Central memory CD8-positive, alpha-beta T cell (primary cell): ENCODE results near the gene TIMM50.
"Not testable (repeated sequence)": the region's sequence is repeated elsewhere in the genome, so short reads cannot be mapped to it uniquely, and the experiment has no call there.

ENCODE experiments used
- ATAC-seq: fragments of 150-1000 bp; cut with Tn5 transposase; replicated peaks from 2 replicates; pipeline ENCODE4 v1.10.0; 2022; ENCODE audit warnings: mild to moderate bottlenecking, moderate FRiP score, moderate number of reproducible peaks; ENCODE audit not compliant: poor library complexity, severe bottlenecking; ENCODE audit errors: extremely low read depth
- DNase-seq, 2 donors: peaks; one replicate each; pipeline ENCODE4 v3.0.0; 2021; ENCODE audit warnings: low spot score in 2 of 2
- H3K27ac Mint-ChIP-seq: one replicate; pipeline ENCODE4 v1.8.0; 2022; ENCODE audit warnings: low read depth, mild to moderate bottlenecking, moderate library complexity, mixed read lengths
- H3K27me3 Mint-ChIP-seq: one replicate; pipeline ENCODE4 v1.8.0; 2022; ENCODE audit warnings: mixed read lengths
- H3K36me3 Mint-ChIP-seq: one replicate; pipeline ENCODE4 v1.8.0; 2022; ENCODE audit warnings: mild to moderate bottlenecking, moderate library complexity, mixed read lengths; ENCODE audit not compliant: insufficient read depth
- H3K4me1 Mint-ChIP-seq: one replicate; pipeline ENCODE4 v1.8.0; 2022; ENCODE audit warnings: mixed read lengths
- H3K4me3 Mint-ChIP-seq: one replicate; pipeline ENCODE4 v1.8.0; 2022; ENCODE audit warnings: mild to moderate bottlenecking, moderate library complexity, mixed read lengths
- H3K9me3 Mint-ChIP-seq: one replicate; pipeline ENCODE4 v1.8.0; 2022; ENCODE audit warnings: mixed read lengths

The TIMM50 gene

DNA sequence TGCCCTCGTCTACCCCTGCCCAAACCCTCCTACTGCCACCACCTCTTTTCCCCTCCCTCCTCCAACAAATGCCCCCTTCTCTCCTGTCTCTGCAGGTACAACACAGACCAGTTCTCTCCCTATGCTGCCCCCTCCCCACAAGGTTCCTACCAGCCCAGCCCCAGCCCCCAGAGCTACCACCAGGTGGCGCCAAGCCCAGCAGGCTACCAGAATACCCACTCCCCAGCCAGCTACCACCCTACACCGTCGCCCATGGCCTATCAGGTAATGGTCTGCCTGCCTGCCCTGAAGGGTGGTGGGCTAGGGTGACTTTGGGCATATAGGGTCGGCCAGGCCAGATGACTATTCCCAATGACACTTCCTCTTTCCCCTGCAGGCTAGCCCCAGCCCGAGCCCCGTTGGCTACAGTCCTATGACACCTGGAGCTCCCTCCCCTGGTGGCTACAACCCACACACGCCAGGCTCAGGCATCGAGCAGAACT, 6.5 kb upstream of the TIMM50 start:
- ATAC-seq, result peak; percentile 67
- Mint-ChIP-seq H3K9me3 (no peaks in the 10 kb centered on the region), H3K27me3 (no peaks in the 10 kb centered on the region), H3K4me1 (peaks cover 23% of the 10 kb centered on the region), H3K36me3 (peaks cover 41% of the 10 kb centered on the region), H3K4me3 (no peak overlapping the region), H3K27ac (peak overlapping the region; percentile 69)
- peak; percentile 46 to 65 for DNase-seq

DNA sequence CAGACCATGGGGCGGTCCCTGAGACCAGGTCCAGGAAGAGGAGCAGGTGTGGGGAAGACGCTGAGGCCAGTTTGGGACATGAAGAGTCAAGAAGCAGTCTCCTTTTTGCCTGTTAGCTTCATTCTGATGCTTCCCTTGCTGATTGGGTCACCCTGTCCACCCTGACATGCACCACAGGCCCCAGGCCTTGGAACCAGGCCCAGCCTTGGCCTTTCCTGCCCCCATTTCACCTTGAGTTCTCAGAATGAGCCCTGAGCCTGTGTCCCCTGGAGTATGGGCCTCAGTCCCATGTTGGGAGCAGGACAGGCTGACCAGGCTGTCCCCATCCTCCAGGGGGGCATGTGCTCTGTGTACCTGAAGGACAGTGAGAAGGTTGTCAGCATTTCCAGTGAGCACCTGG, 4.9 kb upstream of the TIMM50 start:
- DNase-seq, result no peak
- no peaks in the 10 kb centered on the region for H3K9me3 Mint-ChIP-seq
- H3K36me3 Mint-ChIP-seq, result peaks cover 31% of the 10 kb centered on the region
- H3K27ac Mint-ChIP-seq, result peak overlapping the region; percentile 69
- no peak for ATAC-seq
- peaks cover 26% of the 10 kb centered on the region for H3K4me1 Mint-ChIP-seq
- no peak overlapping the region for H3K4me3 Mint-ChIP-seq
- H3K27me3 Mint-ChIP-seq, result no peaks in the 10 kb centered on the region

DNA sequence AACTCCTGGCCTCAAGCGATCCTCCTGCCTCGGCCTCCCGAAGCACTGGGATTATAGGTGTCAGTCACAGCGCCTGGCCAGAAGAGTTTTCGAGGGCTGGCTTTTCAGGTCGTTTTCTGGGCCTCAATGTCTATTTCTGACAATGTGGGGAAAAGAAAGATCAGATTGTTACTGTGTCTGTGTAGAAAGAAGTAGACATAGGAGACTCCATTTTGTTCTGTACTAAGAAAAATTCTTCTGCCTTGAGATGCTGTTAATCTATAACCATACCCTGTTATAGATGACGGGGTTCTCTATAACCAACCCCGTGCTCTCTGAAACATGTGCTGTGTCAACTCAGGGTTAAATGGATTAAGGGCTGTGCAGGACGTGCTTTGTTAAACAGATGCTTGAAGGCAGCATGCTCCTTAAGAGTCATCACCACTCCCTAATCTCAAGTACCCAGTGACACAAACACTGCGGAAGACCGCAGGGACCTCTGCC, 1.3 kb upstream of the TIMM50 start:
- peak overlapping the region; percentile 87 for H3K4me3 Mint-ChIP-seq
- not testable (repeated sequence) for H3K27ac Mint-ChIP-seq, H3K27me3 Mint-ChIP-seq, ATAC-seq, H3K9me3 Mint-ChIP-seq, DNase-seq
- H3K36me3 Mint-ChIP-seq, result peaks cover 21% of the 10 kb centered on the region
- H3K4me1 Mint-ChIP-seq, result peaks cover 30% of the 10 kb centered on the region

DNA sequence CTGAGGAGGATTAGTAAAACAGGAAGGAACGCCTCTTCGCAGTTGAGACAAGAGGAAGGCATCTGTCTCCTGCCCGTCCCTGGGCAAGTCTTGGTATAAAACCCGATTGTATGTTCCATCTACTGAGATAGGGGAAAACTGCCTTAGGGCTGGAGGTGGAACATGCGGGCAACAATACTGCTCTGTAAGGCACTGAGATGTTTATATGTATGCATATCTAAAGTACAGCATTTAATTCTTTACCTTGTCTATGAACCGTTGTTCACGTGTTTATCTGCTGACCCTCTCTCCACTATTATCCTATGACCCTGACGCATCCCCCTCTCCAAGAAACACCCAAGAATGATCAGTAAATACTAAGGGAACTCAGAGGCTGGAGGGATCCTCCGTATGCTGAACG, 722 bp upstream of the TIMM50 start:
- ATAC-seq, result no peak
- peak overlapping the region; percentile 93 for H3K27ac Mint-ChIP-seq
- no peak for DNase-seq
- peaks cover 19% of the 10 kb centered on the region for H3K36me3 Mint-ChIP-seq
- peaks cover 26% of the 10 kb centered on the region for H3K4me1 Mint-ChIP-seq
- no peaks in the 10 kb centered on the region for H3K9me3 Mint-ChIP-seq
- H3K4me3 Mint-ChIP-seq, result peak overlapping the region; percentile 87
- H3K27me3 Mint-ChIP-seq, result no peaks in the 10 kb centered on the region

DNA sequence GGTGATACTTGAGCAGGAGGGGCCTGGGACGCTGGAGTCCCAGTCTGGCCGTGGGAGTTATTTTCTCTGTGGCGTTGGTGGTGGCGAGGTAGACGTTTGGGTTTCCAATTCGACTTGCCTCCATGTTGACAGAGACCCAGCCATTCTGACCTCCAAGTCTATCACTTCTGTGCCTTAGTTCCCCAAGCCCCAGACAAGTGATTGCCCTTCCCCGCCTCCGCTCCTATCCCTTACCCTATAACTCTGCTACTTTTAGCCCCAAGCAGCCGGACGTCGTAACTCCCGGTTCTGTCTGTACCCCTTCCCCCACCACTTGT, 549 bp downstream of the TIMM50 start:
- DNase-seq, result no peak
- Mint-ChIP-seq H3K27ac (peak overlapping the region; percentile 93), H3K36me3 (peaks cover 18% of the 10 kb centered on the region), H3K27me3 (no peaks in the 10 kb centered on the region), H3K9me3 (no peaks in the 10 kb centered on the region), H3K4me3 (peak overlapping the region; percentile 87), H3K4me1 (peaks cover 26% of the 10 kb centered on the region)
- ATAC-seq, result peak; percentile 18

DNA sequence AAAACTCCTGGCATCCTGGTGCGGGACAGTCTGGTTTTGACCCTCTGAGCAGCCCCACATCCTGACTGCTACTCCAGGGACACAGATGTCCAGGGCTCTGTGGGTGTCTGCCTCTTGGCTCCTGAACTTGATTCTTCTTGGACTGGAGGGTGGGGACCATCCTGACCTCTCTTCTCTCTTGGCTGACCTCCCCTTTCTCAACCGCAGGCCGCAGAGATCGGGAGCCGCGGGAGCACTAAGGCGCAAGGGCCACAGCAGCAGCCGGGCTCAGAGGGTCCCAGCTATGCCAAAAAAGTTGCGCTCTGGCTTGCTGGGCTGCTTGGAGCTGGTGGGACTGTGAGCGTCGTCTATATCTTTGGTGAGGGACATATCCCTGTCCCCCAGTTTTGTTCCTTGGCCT, 1.0 kb downstream of the TIMM50 start:
- no peak for ATAC-seq

DNA sequence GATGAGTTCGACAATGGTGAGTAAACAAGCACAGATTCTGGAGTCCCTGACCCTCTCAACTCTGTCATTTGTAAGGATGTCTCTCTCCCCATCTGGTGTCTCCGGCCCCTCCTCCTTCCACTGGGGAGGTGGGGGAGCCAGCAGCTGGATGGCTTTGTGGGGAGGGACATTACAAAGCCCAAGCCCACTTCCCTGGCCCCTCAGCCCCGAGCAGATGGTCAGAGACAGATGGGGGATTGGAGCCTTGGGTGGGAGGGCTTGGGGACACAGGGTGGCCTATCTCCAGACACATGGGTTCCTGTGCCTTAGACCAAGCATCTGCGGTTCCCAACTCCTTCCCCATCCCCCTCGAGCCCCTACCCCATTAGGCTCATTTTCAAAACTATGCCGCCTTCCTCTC, 2.5 kb downstream of the TIMM50 start:
- DNase-seq, result no peak
- Mint-ChIP-seq H3K27ac (peak overlapping the region; percentile 57), H3K36me3 (peaks cover 20% of the 10 kb centered on the region), H3K4me3 (peak overlapping the region; percentile 33), H3K27me3 (no peaks in the 10 kb centered on the region), H3K9me3 (no peaks in the 10 kb centered on the region), H3K4me1 (peaks cover 33% of the 10 kb centered on the region)
- ATAC-seq, result no peak

More for the DNA sequence above, 1.0 kb downstream of the TIMM50 start:
- Mint-ChIP-seq H3K36me3 (peaks cover 15% of the 10 kb centered on the region), H3K27ac (peak overlapping the region; percentile 93), H3K4me3 (peak overlapping the region; percentile 87), H3K27me3 (no peaks in the 10 kb centered on the region), H3K9me3 (no peaks in the 10 kb centered on the region), H3K4me1 (peaks cover 30% of the 10 kb centered on the region)
- DNase-seq, result no peak

DNA sequence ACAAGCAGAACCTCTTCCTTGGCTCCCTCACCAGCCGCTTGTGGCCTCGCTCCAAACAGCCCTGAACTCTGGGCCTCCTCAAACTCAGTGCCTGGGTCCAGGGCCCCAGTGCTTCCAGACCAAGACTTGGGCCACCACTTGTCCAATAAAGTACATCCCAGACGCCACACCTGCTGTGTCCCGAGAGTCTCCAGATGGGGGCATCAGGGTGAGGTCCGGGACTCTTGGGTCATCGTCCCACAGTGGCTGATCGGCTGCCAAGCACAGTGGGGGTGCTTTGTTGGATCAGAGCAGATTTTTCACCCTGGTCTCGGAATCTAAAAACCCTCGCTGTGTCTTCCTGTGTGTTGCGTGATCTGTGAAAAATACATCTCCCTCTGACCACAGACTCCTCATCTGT, 9.1 kb downstream of the TIMM50 start:
- H3K36me3 Mint-ChIP-seq, result peaks cover 35% of the 10 kb centered on the region
- H3K4me3 Mint-ChIP-seq, result no peak overlapping the region
- no peak overlapping the region for H3K27ac Mint-ChIP-seq
- peaks cover 7% of the 10 kb centered on the region for H3K4me1 Mint-ChIP-seq
- no peaks in the 10 kb centered on the region for H3K27me3 Mint-ChIP-seq
- no peak for DNase-seq
- H3K9me3 Mint-ChIP-seq, result no peaks in the 10 kb centered on the region
- no peak for ATAC-seq

DNA sequence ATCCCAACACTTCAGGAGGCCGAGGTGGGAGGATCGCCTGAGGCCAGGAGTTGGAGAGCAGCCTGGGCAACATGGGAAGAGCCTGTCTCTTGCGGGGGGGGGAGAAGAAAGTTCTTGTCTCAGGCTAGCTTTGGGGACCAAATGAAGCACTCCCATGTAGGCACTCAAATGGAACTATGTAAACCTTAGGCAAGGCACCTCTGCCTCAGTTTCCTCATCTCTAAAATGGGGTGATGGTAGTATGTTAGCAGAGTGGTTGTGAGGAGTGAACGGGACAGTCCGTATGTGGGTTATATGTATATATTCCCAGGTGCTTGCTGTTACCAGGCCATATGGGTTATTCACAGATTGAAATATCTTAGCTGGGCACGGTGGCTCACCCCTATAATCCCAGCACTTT, 11.6 kb downstream of the TIMM50 start:
- no peak overlapping the region for H3K4me3 Mint-ChIP-seq
- DNase-seq (no peak), ATAC-seq (no peak)
- peaks cover 16% of the 10 kb centered on the region for H3K27me3 Mint-ChIP-seq
- H3K9me3 Mint-ChIP-seq, result no peaks in the 10 kb centered on the region
- peaks cover 29% of the 10 kb centered on the region for H3K36me3 Mint-ChIP-seq
- no peak overlapping the region for H3K27ac Mint-ChIP-seq
- no peaks in the 10 kb centered on the region for H3K4me1 Mint-ChIP-seq

DNA sequence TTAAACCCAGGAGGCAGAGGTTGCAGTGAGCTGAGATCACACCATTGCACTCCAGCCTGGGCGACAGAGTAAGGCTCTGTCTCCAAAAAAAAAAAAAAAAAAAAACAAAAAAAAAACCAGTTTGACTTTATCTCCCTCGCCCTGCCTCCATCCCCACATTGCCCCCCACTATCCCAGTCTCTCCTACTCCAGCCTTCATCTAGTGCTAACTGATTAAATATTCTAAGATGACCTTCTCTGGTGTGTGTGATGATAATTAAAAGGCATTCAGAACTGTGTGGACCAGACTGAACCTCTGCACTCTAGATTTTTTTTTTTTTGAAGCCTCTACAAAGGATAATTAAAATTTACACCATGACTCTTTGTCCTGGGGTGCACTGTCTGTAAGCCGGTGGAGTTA, 12.2 kb downstream of the TIMM50 start:
- H3K27ac Mint-ChIP-seq, result no peak overlapping the region
- H3K36me3 Mint-ChIP-seq, result peaks cover 27% of the 10 kb centered on the region
- H3K4me3 Mint-ChIP-seq, result no peak overlapping the region
- peaks cover 1% of the 10 kb centered on the region for H3K4me1 Mint-ChIP-seq
- peaks cover 22% of the 10 kb centered on the region for H3K27me3 Mint-ChIP-seq
- DNase-seq (no peak), ATAC-seq (no peak)
- no peaks in the 10 kb centered on the region for H3K9me3 Mint-ChIP-seq

DNA sequence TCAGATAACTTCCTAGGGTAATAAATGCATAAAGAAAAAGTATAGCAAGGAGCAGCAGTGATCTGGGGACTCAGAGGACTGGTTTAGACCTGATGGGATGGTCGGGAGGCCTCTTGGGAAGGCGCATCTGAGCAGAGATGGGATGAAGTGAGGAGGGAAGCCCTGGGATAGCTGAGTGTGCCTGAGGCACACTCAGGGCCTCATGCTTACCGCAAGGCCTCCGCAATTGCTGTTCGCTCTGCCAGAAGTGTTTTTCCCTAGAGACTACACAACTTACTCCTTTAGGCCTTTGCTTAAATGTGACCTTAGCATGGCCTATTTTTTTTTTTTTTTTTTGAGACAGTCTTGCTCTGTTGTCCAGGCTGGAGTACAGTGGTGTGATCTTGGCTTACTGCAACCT, 14.0 kb downstream of the TIMM50 start:
- DNase-seq (no peak), ATAC-seq (no peak)
- Mint-ChIP-seq H3K9me3 (no peaks in the 10 kb centered on the region), H3K4me1 (peaks cover 16% of the 10 kb centered on the region), H3K4me3 (no peak overlapping the region), H3K27me3 (peaks cover 41% of the 10 kb centered on the region), H3K27ac (no peak overlapping the region), H3K36me3 (peaks cover 17% of the 10 kb centered on the region)

DNA sequence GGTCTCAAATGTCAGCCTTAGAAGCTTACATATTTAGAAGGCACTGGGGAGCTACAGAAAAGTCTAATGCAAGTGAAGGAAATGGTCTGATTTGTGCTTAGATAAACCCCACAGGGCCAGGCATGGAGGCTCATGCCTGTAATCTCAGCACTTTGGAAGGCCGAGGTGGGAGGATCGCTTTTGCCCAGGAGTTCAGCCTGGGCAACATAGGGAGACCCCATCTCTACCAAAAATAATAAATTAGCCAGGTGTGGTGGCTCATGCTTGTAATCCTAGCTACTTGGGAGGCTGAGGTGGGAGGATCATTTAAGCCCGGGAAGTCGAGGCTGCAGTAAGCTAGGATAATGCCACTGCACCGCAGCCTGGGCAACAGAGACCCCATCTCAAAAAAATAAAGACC, 15.4 kb downstream of the TIMM50 start:
- ATAC-seq (no peak), DNase-seq (no peak)
- H3K27ac Mint-ChIP-seq, result no peak overlapping the region
- H3K4me3 Mint-ChIP-seq, result no peak overlapping the region
- H3K27me3 Mint-ChIP-seq, result peaks cover 55% of the 10 kb centered on the region
- H3K36me3 Mint-ChIP-seq, result peaks cover 12% of the 10 kb centered on the region
- peaks cover 19% of the 10 kb centered on the region for H3K4me1 Mint-ChIP-seq
- H3K9me3 Mint-ChIP-seq, result no peaks in the 10 kb centered on the region

DNA sequence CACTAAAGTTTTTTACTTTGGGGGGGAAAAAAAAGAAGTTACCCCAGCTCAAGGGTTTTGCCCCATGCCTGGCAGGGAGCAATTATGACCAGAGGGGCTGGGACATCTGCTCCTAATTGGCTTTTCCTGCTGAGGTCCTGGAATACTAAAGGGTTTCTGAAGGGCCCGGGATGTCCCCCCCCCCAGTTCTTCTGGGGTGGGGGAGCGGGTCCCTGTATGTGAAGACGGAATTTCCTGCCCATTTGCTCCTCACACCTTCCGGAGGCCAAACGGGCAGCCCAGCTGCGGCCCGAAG, 17.0 kb downstream of the TIMM50 start:
- Mint-ChIP-seq H3K36me3 (peaks cover 9% of the 10 kb centered on the region), H3K4me3 (no peak overlapping the region), H3K27me3 (peaks cover 61% of the 10 kb centered on the region), H3K9me3 (no peaks in the 10 kb centered on the region), H3K4me1 (peaks cover 19% of the 10 kb centered on the region), H3K27ac (no peak overlapping the region)
- ATAC-seq, result no peak
- DNase-seq, result no peak
